A549 treated with Mapracorat at 1 μM for 4 hours (cell line): Measurements from ENCODE around the gene AFM. TPM values are rescaled to one million over a fixed set of nuclear protein-coding genes. Genes with fewer than 3 reads are reported as not detected.

Experiments used
- total RNA-seq: library from RNA; stranded (reverse); fragments of 200-300 nt; extraction: Qiagen RNA extraction; gene quantifications from 5 replicates; pipeline ENCODE4 v1.2.3, GENCODE V29; 2022

The AFM gene, protein sequence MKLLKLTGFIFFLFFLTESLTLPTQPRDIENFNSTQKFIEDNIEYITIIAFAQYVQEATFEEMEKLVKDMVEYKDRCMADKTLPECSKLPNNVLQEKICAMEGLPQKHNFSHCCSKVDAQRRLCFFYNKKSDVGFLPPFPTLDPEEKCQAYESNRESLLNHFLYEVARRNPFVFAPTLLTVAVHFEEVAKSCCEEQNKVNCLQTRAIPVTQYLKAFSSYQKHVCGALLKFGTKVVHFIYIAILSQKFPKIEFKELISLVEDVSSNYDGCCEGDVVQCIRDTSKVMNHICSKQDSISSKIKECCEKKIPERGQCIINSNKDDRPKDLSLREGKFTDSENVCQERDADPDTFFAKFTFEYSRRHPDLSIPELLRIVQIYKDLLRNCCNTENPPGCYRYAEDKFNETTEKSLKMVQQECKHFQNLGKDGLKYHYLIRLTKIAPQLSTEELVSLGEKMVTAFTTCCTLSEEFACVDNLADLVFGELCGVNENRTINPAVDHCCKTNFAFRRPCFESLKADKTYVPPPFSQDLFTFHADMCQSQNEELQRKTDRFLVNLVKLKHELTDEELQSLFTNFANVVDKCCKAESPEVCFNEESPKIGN
- not detected in 5 replicates for total RNA-seq

DNA sequence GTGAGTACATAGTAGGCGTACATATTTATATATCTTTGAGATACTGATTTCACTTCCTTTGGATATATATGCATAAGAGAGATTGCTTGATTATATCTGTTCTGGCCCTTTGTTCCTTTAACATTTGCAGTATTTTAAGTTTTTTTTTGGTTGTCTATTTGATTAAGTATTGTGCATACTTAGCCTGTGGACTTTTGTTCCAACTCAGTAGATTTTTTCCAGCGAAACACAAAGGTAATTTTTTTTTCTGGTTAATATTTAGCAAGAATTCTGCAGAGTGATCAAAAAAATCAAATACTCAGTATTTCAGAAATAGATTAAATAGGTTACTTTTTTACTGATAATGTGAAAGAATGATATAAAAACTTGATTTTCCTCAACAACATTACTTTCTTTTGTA is at the start of gene AFM:
TSS of gene AFM (plus strand) at position 388 of the 400 bp plus-strand sequence. CDS start 31 bp downstream, outside the sequence.

DNA sequence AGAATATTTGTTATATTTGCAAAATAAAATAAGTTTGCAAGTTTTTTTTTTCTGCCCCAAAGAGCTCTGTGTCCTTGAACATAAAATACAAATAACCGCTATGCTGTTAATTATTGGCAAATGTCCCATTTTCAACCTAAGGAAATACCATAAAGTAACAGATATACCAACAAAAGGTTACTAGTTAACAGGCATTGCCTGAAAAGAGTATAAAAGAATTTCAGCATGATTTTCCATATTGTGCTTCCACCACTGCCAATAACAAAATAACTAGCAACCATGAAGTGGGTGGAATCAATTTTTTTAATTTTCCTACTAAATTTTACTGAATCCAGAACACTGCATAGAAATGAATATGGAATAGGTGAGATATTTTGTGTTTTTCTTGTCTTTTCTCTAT is 45.6 kb upstream of the AFM start, which contains the start of gene AFP:
TSS of gene AFP (plus strand) at position 238 of the 400 bp plus-strand sequence. CDS start at position 280, 42 bp downstream.

Other genes starting within 250 kb of the AFM start
- 19.1 to 23.4 TPM (median 21.9 TPM) in 5 replicates for gene ANKRD17, start 222.9 kb upstream of the AFM start, total RNA-seq
- gene ALB, start 77.5 kb upstream of the AFM start, total RNA-seq: not detected in 5 replicates
- gene AFP, start 45.5 kb upstream of the AFM start, total RNA-seq: 0.91 to 2.6 TPM (median 1.6 TPM) in 5 replicates
- 0.52 to 1.0 TPM (median 0.88 TPM) in 5 replicates for gene RASSF6, start 138.7 kb downstream of the AFM start, total RNA-seq